ENCODE results near the gene LMO1. TPM values are rescaled to one million over a fixed set of nuclear protein-coding genes. Genes with fewer than 3 reads are reported as not detected.

LMO1 gene
- total RNA-seq, 1 donor from 2014 or later = 2.0 TPM

- no peak for FAIRE-seq
- DNase-seq (ENCODE audit: low spot score in 2 of 2) = no peak
These were observed 86.5 kb downstream of the LMO1 start for GRCh38 chr11:8177136-8177535.

Other genes with a start within 250 kb of the LMO1 start
- 83.2 TPM for gene TUB, start 182.7 kb downstream of the LMO1 start, total RNA-seq
- 42.4 TPM for gene RIC3, start 94.9 kb downstream of the LMO1 start, total RNA-seq